Measurements from ENCODE around the gene NBEA.

DNA sequence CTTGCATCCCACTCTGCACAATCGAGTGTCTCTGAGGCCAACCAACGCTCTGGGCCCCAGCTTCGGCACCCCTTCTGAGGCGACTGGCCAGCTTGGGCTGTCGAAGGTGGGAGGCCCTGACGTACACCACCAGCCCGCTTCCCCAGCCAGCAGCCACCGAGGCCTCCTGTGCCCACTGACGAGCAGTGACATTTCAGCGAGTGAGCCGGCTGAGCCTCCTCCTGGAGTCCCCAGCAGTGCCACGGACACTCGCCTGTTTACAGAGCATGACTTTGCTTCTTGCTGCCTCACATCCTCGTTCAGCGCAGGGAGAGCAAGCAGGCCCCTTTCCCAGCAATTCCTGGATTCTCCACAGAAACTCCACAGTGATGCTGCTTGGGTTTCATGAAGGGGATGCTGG is 774.7 kb downstream of the NBEA start:
- TF ChIP-seq POLR2A (IDR thresholded peaks at IDR 0.05) = no peak
- TF ChIP-seq, protein P1, sequence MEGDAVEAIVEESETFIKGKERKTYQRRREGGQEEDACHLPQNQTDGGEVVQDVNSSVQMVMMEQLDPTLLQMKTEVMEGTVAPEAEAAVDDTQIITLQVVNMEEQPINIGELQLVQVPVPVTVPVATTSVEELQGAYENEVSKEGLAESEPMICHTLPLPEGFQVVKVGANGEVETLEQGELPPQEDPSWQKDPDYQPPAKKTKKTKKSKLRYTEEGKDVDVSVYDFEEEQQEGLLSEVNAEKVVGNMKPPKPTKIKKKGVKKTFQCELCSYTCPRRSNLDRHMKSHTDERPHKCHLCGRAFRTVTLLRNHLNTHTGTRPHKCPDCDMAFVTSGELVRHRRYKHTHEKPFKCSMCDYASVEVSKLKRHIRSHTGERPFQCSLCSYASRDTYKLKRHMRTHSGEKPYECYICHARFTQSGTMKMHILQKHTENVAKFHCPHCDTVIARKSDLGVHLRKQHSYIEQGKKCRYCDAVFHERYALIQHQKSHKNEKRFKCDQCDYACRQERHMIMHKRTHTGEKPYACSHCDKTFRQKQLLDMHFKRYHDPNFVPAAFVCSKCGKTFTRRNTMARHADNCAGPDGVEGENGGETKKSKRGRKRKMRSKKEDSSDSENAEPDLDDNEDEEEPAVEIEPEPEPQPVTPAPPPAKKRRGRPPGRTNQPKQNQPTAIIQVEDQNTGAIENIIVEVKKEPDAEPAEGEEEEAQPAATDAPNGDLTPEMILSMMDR (IDR thresholded peaks at IDR 0.05) = no peak

Data from thyroid gland (tissue), 4 donors.